NCI-H146 treated with DMSO at 0.1 percent for 48 hours (cell line): ENCODE measurements around the gene SAMD9.
A peak's percentile ranks its signal among the peaks of the same experiment; 100 is the strongest.
"Not testable (repeated sequence)": the region's sequence is repeated elsewhere in the genome, so short reads cannot be mapped to it uniquely, and the experiment has no call there.

ENCODE experiments used
- DNase-seq: peaks from one replicate; lab custom pipeline; 2025; ENCODE audit not compliant: unreplicated experiment; lab: John Stamatoyannopoulos, UW

The SAMD9 gene

GRCh38 chr7:93117852-93118530, at the start of gene SAMD9:
TSS of gene SAMD9 (minus strand) at chr7:93117979. CDS start at chr7:93106097, 11,882 bp downstream.
- peak; percentile 63 for DNase-seq

- no peak for DNase-seq
These were observed 47.7 kb upstream of the SAMD9 start for GRCh38 chr7:93165447-93165846.

GRCh38 chr7:93164766-93165165, 47.0 kb upstream of the SAMD9 start:
- DNase-seq = no peak

GRCh38 chr7:93161181-93161762, 43.5 kb upstream of the SAMD9 start:
- DNase-seq = no peak

GRCh38 chr7:93160410-93160809, 42.6 kb upstream of the SAMD9 start:
- DNase-seq = no peak

- no peak for DNase-seq
These were observed 41.7 kb upstream of the SAMD9 start for GRCh38 chr7:93159490-93159889.

GRCh38 chr7:93156884-93157283, 39.1 kb upstream of the SAMD9 start:
- DNase-seq = no peak

- DNase-seq = no peak
These were observed 32.5 kb upstream of the SAMD9 start for GRCh38 chr7:93150200-93150835.

- no peak for DNase-seq
These were observed 30.9 kb upstream of the SAMD9 start for GRCh38 chr7:93148727-93149126.

- no peak for DNase-seq
These were observed 30.4 kb upstream of the SAMD9 start, which contains the start of gene SAMD9L for GRCh38 chr7:93148144-93148543. TSS of gene SAMD9L (minus strand) at chr7:93148385. CDS start at chr7:93135971, 12,414 bp downstream.

- DNase-seq = peak; percentile 18
These were observed 29.6 kb upstream of the SAMD9 start for GRCh38 chr7:93147363-93147762.

- DNase-seq = no peak
These were observed 28.8 kb upstream of the SAMD9 start for GRCh38 chr7:93146472-93147141.

- no peak for DNase-seq
These were observed 28.3 kb upstream of the SAMD9 start for GRCh38 chr7:93146036-93146435.

GRCh38 chr7:93145354-93145753, 27.6 kb upstream of the SAMD9 start:
- DNase-seq = no peak

GRCh38 chr7:93142127-93142526, 24.3 kb upstream of the SAMD9 start:
- DNase-seq = no peak

GRCh38 chr7:93140582-93141191, 22.9 kb upstream of the SAMD9 start:
- DNase-seq = no peak

GRCh38 chr7:93138576-93138975, 20.8 kb upstream of the SAMD9 start:
- DNase-seq = no peak

- no peak for DNase-seq
These were observed 15.2 kb upstream of the SAMD9 start for GRCh38 chr7:93133005-93133404.

GRCh38 chr7:93132216-93132615, 14.4 kb upstream of the SAMD9 start:
- no peak for DNase-seq

GRCh38 chr7:93126954-93127353, 9.2 kb upstream of the SAMD9 start:
- not testable (repeated sequence) for DNase-seq

- not testable (repeated sequence) for DNase-seq
These were observed 5.8 kb upstream of the SAMD9 start for GRCh38 chr7:93123532-93123931.
